Kidney capillary endothelial cell (primary cell): Measurements from ENCODE around the gene TAS2R19.
"Not testable (repeated sequence)": the region's sequence is repeated elsewhere in the genome, so short reads cannot be mapped to it uniquely, and the experiment has no call there.

Experiments
- DNase-seq: peaks from one replicate; pipeline ENCODE4 v3.0.0-alpha.2; 2018; ENCODE audit warnings: low spot score

The TAS2R19 gene

GRCh38 chr12:11022520-11022919 lies at the start of gene TAS2R19:
TSS of gene TAS2R19 (minus strand) at chr12:11022620. CDS start at chr12:11022571, 49 bp downstream.
- no peak for DNase-seq

- no peak for DNase-seq
Measured at GRCh38 chr12:11071414-11071813, 49.0 kb upstream of the TAS2R19 start.

GRCh38 chr12:11070999-11071398 lies 48.6 kb upstream of the TAS2R19 start:
- no peak for DNase-seq

- no peak for DNase-seq
Measured at GRCh38 chr12:11069854-11070365, 47.5 kb upstream of the TAS2R19 start.

- no peak for DNase-seq
Measured at GRCh38 chr12:11067514-11067913, 45.1 kb upstream of the TAS2R19 start.

- DNase-seq: not testable (repeated sequence)
Measured at GRCh38 chr12:11062194-11062593, 39.8 kb upstream of the TAS2R19 start, which contains the start of gene TAS2R46. TSS of gene TAS2R46 (minus strand) at chr12:11062294. CDS start at chr12:11062294, 0 bp downstream.

GRCh38 chr12:11059784-11060183 lies 37.4 kb upstream of the TAS2R19 start:
- DNase-seq: no peak

- no peak for DNase-seq
Measured at GRCh38 chr12:11059041-11059440, 36.6 kb upstream of the TAS2R19 start.

- DNase-seq: no peak
Measured at GRCh38 chr12:11055306-11055705, 32.9 kb upstream of the TAS2R19 start.

GRCh38 chr12:11049806-11050531 lies 27.5 kb upstream of the TAS2R19 start:
- DNase-seq: not testable (repeated sequence)

GRCh38 chr12:11041366-11041765 lies 18.9 kb upstream of the TAS2R19 start:
- DNase-seq: not testable (repeated sequence)

GRCh38 chr12:11040162-11040561 lies 17.7 kb upstream of the TAS2R19 start:
- DNase-seq: no peak

- no peak for DNase-seq
Measured at GRCh38 chr12:11039171-11039570, 16.8 kb upstream of the TAS2R19 start.

GRCh38 chr12:11033959-11034358 lies 11.5 kb upstream of the TAS2R19 start:
- DNase-seq: not testable (repeated sequence)

GRCh38 chr12:11031307-11031706 lies 8.9 kb upstream of the TAS2R19 start, which contains the start of gene TAS2R31:
TSS of gene TAS2R31 (minus strand) at chr12:11031407. CDS start at chr12:11031335, 72 bp downstream.
- no peak for DNase-seq

GRCh38 chr12:11026118-11026517 lies 3.7 kb upstream of the TAS2R19 start:
- no peak for DNase-seq

- DNase-seq: no peak
Measured at GRCh38 chr12:11023387-11023786, 967 bp upstream of the TAS2R19 start.

- no peak for DNase-seq
Measured at GRCh38 chr12:11016937-11017336, 5.5 kb downstream of the TAS2R19 start.

GRCh38 chr12:11015775-11016430 lies 6.5 kb downstream of the TAS2R19 start:
- no peak for DNase-seq

GRCh38 chr12:11014234-11014633 lies 8.2 kb downstream of the TAS2R19 start:
- no peak for DNase-seq

GRCh38 chr12:11007608-11008007 lies 14.8 kb downstream of the TAS2R19 start:
- no peak for DNase-seq

GRCh38 chr12:10998204-10998603 lies 24.2 kb downstream of the TAS2R19 start, which contains the start of gene TAS2R20:
TSS of gene TAS2R20 (minus strand) at chr12:10998304. CDS start at chr12:10997875, 429 bp downstream.
- no peak for DNase-seq

- DNase-seq: no peak
Measured at GRCh38 chr12:10994307-10994706, 28.1 kb downstream of the TAS2R19 start.
